IMR-90 (cell line): Measurements from ENCODE around the gene KIF18B. TPM values are rescaled to one million over a fixed set of nuclear protein-coding genes. Genes with fewer than 3 reads are reported as not detected.

Experiments
- ATAC-seq: fragments of 200-7000 bp; cut with Tn5 transposase; 2 replicates; pipeline ENCODE4 v1.9.1; 2020; ENCODE audit warnings: low read depth, mild to moderate bottlenecking, moderate library complexity
- BruUV-seq: library from RNA; stranded (reverse); fragments of 400-500 nt; replicated peaks from 2 replicates; lab custom pipeline; 2021; lab: Mats Ljungman, UMichigan
- CTCF ChIA-PET: fragments of 300-600 bp; formaldehyde crosslinking; extraction: SDS; loops from one replicate; lab custom pipeline; 2021; ENCODE audit warnings: antibody characterized with exemption; lab: Yijun Ruan, JAX
- POLR2A ChIA-PET: fragments of 300-600 bp; sonication (Branson Sonifier 250); formaldehyde crosslinking; loops from one replicate; lab custom pipeline; 2022; ENCODE audit warnings: antibody characterized with exemption; ENCODE audit not compliant: unreplicated experiment; lab: Charles Lee
- DNase-seq: peaks from one replicate; pipeline ENCODE4 v3.0.0; 2013
- H2AFZ ChIP-seq: replicated peaks from 2 replicates; pipeline ENCODE3; 2013; ENCODE audit warnings: low read length, mild to moderate bottlenecking; ENCODE audit not compliant: poor library complexity
- H2AK5ac ChIP-seq: 2 replicates; pipeline ENCODE4 v1.6.1; 2013; ENCODE audit warnings: low read depth, low read length, inconsistent platforms
- H2AK9ac ChIP-seq: replicated peaks from 2 replicates; pipeline ENCODE3; 2013; ENCODE audit warnings: mild to moderate bottlenecking, low read depth, low read length, moderate library complexity; ENCODE audit not compliant: poor library complexity
- H2BK120ac ChIP-seq: 2 replicates; pipeline ENCODE4 v1.6.1; 2013; ENCODE audit warnings: low read depth, low read length, inconsistent platforms
- H2BK15ac ChIP-seq: 3 replicates; pipeline ENCODE4 v1.6.1; 2013; ENCODE audit warnings: low read depth, low read length, inconsistent platforms
- H2BK20ac ChIP-seq: 2 replicates; pipeline ENCODE4 v1.6.1; 2013; ENCODE audit warnings: low read depth, mild to moderate bottlenecking, inconsistent platforms, low read length, moderate library complexity
- H2BK5ac ChIP-seq: 2 replicates; pipeline ENCODE4 v1.6.1; 2013; ENCODE audit warnings: mild to moderate bottlenecking, low read depth, low read length, inconsistent platforms; ENCODE audit not compliant: poor library complexity, severe bottlenecking
- H3K14ac ChIP-seq: replicated peaks from 2 replicates; pipeline ENCODE4 v1.6.1; 2013; ENCODE audit warnings: low read depth, low read length, inconsistent platforms
- H3K18ac ChIP-seq: 2 replicates; pipeline ENCODE4 v1.6.1; 2013; ENCODE audit warnings: low read depth, low read length, control low read depth
- H3K23ac ChIP-seq: 2 replicates; pipeline ENCODE4 v1.6.1; 2013; ENCODE audit warnings: low read depth, low read length, inconsistent platforms
- H3K27ac ChIP-seq: 2 replicates; pipeline ENCODE4 v1.5.1; 2013; ENCODE audit warnings: mild to moderate bottlenecking, control low read depth, low read length; ENCODE audit not compliant: insufficient read depth
- H3K27me3 ChIP-seq: 2 replicates; pipeline ENCODE4 v1.6.1; 2013; ENCODE audit warnings: low read length; ENCODE audit not compliant: control insufficient read depth, insufficient read depth
- H3K36me3 ChIP-seq: 2 replicates; pipeline ENCODE4 v1.6.1; 2013; ENCODE audit warnings: low read length, mixed read lengths; ENCODE audit not compliant: control insufficient read depth, insufficient read depth
- H3K4ac ChIP-seq: 2 replicates; pipeline ENCODE4 v1.6.1; 2013; ENCODE audit warnings: low read depth, low read length, inconsistent platforms
- H3K4me1 ChIP-seq: 2 replicates; pipeline ENCODE4 v1.6.1; 2013; ENCODE audit warnings: low read length, mixed read lengths; ENCODE audit not compliant: control insufficient read depth, insufficient read depth
- H3K4me2 ChIP-seq: 2 replicates; pipeline ENCODE4 v1.6.1; 2013; ENCODE audit warnings: low read depth, mild to moderate bottlenecking, control low read depth, low read length, moderate library complexity
- H3K4me3 ChIP-seq: 2 replicates; pipeline ENCODE4 v1.5.1; 2013; ENCODE audit warnings: low read depth, mild to moderate bottlenecking, control low read depth, low read length, moderate library complexity; ENCODE audit not compliant: insufficient read depth
- H3K56ac ChIP-seq: 2 replicates; pipeline ENCODE4 v1.6.1; 2013; ENCODE audit warnings: low read length, inconsistent platforms; ENCODE audit not compliant: insufficient read depth; ENCODE audit errors: extremely low read depth
- H3K79me1 ChIP-seq, 2 experiments: 2 replicates each; pipeline ENCODE4 v1.6.1; 2013; ENCODE audit warnings: low read length in 2 of 2, inconsistent platforms in 1 of 2, low read depth in 1 of 2
- H3K9ac ChIP-seq: 2 replicates; pipeline ENCODE4 v1.6.1; 2013; ENCODE audit warnings: low read depth, low read length, control low read depth
- H3K9me1 ChIP-seq: 2 replicates; pipeline ENCODE4 v1.6.1; 2013; ENCODE audit warnings: low read length, inconsistent platforms; ENCODE audit not compliant: insufficient read depth
- H3K9me3 ChIP-seq: 2 replicates; pipeline ENCODE4 v1.6.1; 2013; ENCODE audit warnings: low read length; ENCODE audit not compliant: control insufficient read depth, insufficient read depth
- H4K20me1 ChIP-seq: 2 replicates; pipeline ENCODE4 v1.6.1; 2013; ENCODE audit warnings: low read length, inconsistent platforms; ENCODE audit not compliant: insufficient read depth
- H4K5ac ChIP-seq: 2 replicates; pipeline ENCODE4 v1.6.1; 2013; ENCODE audit warnings: mild to moderate bottlenecking, low read depth, low read length, control low read depth
- H4K8ac ChIP-seq, 2 experiments: 2 replicates each; pipeline ENCODE4 v1.6.1; 2013; ENCODE audit warnings: low read depth in 2 of 2, low read length in 2 of 2, control low read depth in 1 of 2, inconsistent platforms in 1 of 2
- H4K91ac ChIP-seq: 2 replicates; pipeline ENCODE4 v1.6.1; 2013; ENCODE audit warnings: low read depth, low read length, inconsistent platforms; ENCODE audit not compliant: insufficient read depth
- BHLHE40 ChIP-seq: fragments of 150-350 bp; IDR thresholded peaks from 2 replicates; pipeline ENCODE4 v1.6.1; 2016; ENCODE audit warnings: mild to moderate bottlenecking, low read depth, low read length
- CEBPB ChIP-seq: IDR thresholded peaks from 2 replicates; pipeline ENCODE4 v1.6.1; 2012; ENCODE audit warnings: low read depth, low read length, improper control_type of control experiment
- CHD1 ChIP-seq: IDR thresholded peaks from 2 replicates; pipeline ENCODE4 v1.6.1; 2012; ENCODE audit warnings: low read depth, low read length, improper control_type of control experiment
- SMC3 ChIP-seq: fragments of 150-350 bp; IDR thresholded peaks from 2 replicates; pipeline ENCODE4 v1.6.1; 2016; ENCODE audit warnings: low read depth, mild to moderate bottlenecking, antibody characterized with exemption, low read length, moderate library complexity
- WGBS, 2 experiments: methylation state at CpG; one replicate each; pipeline versions ENCODE4 v1.1.5 to v1.1.7; 2013; ENCODE audit warnings: missing lambda C conversion rate in 2 of 2; ENCODE audit not compliant: insufficient read length in 1 of 2; ENCODE audit errors: extremely low coverage in 2 of 2; 5-methylcytosine and 5-hydroxymethylcytosine counted together
- dilution Hi-C: fragments of 300-500 bp; cut with HindIII; formaldehyde crosslinking; loops from one replicate; pipeline ENCODE4 v1.14.3; 2018; ENCODE audit warnings: low sequenced_read_pairs; ENCODE audit not compliant: unreplicated experiment
- in situ Hi-C: fragments of 300-500 bp; cut with MboI; formaldehyde crosslinking; loops from 3 replicates; pipeline ENCODE4 v1.14.3; 2019; ENCODE audit warnings: low sequenced_read_pairs, inconsistent platforms, mixed read lengths
- intact Hi-C: fragments of 100-400 bp; cut with micrococcal nuclease; formaldehyde crosslinking; loops from 2 replicates; pipeline ENCODE4 v1.10.0; 2022
- polyA plus RNA-seq, 3 experiments: library from polyadenylated mRNA; depleted of rRNA; stranded (reverse); fragments of >200 nt; gene quantifications; 2 replicates each; pipeline ENCODE4 v1.2.3, GENCODE V29; 2012; ENCODE audit warnings: low replicate concordance in 1 of 3
- total RNA-seq: library from RNA; depleted of rRNA; stranded (reverse); fragments of >200 nt; gene quantifications from 2 replicates; pipeline ENCODE4 v1.2.3, GENCODE V29; 2012

KIF18B gene
- total and polyA plus RNA-seq, 2 of the 4 experiments (the other 2 are of a cell fraction) = 1.3 to 16.0 TPM

DNA sequence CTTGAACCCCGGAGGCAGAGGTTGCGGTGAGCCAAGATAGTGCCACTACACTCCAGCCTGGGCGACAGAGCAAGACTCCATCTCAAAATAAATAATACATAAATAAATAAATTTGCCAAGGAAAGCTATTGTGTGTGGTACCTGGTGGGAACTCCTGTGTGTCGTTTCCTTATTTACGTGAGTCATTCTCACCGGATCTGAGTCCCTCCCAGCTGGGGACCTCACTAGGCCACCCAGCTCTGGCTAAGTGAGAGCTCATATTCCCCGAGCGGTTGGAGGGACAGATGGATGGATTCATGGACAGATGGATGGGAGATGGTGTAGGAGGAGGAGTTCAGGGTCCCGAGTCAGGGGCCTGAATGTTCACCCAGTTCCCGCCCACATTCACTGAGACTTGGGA, 43.4 kb upstream of the KIF18B start:
- Histone ChIP-seq H2BK20ac (no peak overlapping the region), H3K18ac (no peak overlapping the region), H2AK5ac (no peak overlapping the region), H4K5ac (no peak overlapping the region), H3K27me3 (peaks cover 21% of the 10 kb centered on the region), H3K9ac (no peak overlapping the region), H3K4me3 (no peak overlapping the region), H2BK120ac (no peak overlapping the region), H4K91ac (no peak overlapping the region), H3K27ac (no peak overlapping the region), H4K8ac (no peak overlapping the region), H3K4me1 (peaks cover 2% of the 10 kb centered on the region; the same call in 1 of the 2 replicates), H3K79me1 (no peaks in the 10 kb centered on the region), H3K23ac (no peak overlapping the region), H3K4me2 (no peak overlapping the region), H2AK9ac (no peak overlapping the region), H2BK15ac (no peak overlapping the region), H3K4ac (no peak overlapping the region), H3K9me3 (no peaks in the 10 kb centered on the region), H4K20me1 (no peaks in the 10 kb centered on the region), H3K56ac (no peak overlapping the region), H3K36me3 (no peaks in the 10 kb centered on the region), H2BK5ac (no peak overlapping the region), H2AFZ (no peak overlapping the region), H3K14ac (no peak overlapping the region), H3K9me1 (no peaks in the 10 kb centered on the region)
- POLR2A ChIA-PET = no interaction called here
- dilution Hi-C loops = no loop called here
- intact Hi-C loops = no loop called here
- DNase-seq (no peak), ATAC-seq (no peak)
- in situ Hi-C loops = no loop called here
- no CpG with 5 or more reads among the region's 10 CpGs for whole genome bisulfite sequencing, 2 experiments
- BruUV-seq = no TSS peak
- CTCF ChIA-PET = no interaction called here
- no peak for TF ChIP-seq SMC3
- no peak for TF ChIP-seq CHD1
- TF ChIP-seq CEBPB = no peak
- TF ChIP-seq BHLHE40 = no peak
